ENCODE data around the gene PGBD5.

The PGBD5 gene

GRCh38 chr1:230272557-230272956, 153.6 kb downstream of the PGBD5 start:
- FAIRE-seq (no peak), DNase-seq (ENCODE audit: extremely low spot score, insufficient read length, low read depth) (no peak)

- no peak for DNase-seq (ENCODE audit: extremely low spot score, insufficient read length, low read depth)
- no peak for FAIRE-seq
Measured at GRCh38 chr1:230271300-230272035, 154.7 kb downstream of the PGBD5 start.

- FAIRE-seq (peak; percentile 72), DNase-seq (ENCODE audit: extremely low spot score, insufficient read length, low read depth) (no peak)
Measured at GRCh38 chr1:230270559-230271281, 155.4 kb downstream of the PGBD5 start.

- DNase-seq (ENCODE audit: extremely low spot score, insufficient read length, low read depth) (no peak), FAIRE-seq (no peak)
Measured at GRCh38 chr1:230270185-230270558, 156.0 kb downstream of the PGBD5 start.

GRCh38 chr1:230268371-230269170, 157.6 kb downstream of the PGBD5 start:
- DNase-seq (ENCODE audit: extremely low spot score, insufficient read length, low read depth) (no peak), FAIRE-seq (no peak)

- FAIRE-seq = no peak
- DNase-seq (ENCODE audit: extremely low spot score, insufficient read length, low read depth) = no peak
Measured at GRCh38 chr1:230267338-230268065, 158.6 kb downstream of the PGBD5 start.

GRCh38 chr1:230266456-230266855, 159.7 kb downstream of the PGBD5 start:
- FAIRE-seq (no peak), DNase-seq (ENCODE audit: extremely low spot score, insufficient read length, low read depth) (no peak)

GRCh38 chr1:230265200-230266115, 160.7 kb downstream of the PGBD5 start:
- no peak for FAIRE-seq
- DNase-seq (ENCODE audit: extremely low spot score, insufficient read length, low read depth) = no peak

All from GM18507 (cell line).